Measurements from ENCODE around the gene HIVEP1.

DNA sequence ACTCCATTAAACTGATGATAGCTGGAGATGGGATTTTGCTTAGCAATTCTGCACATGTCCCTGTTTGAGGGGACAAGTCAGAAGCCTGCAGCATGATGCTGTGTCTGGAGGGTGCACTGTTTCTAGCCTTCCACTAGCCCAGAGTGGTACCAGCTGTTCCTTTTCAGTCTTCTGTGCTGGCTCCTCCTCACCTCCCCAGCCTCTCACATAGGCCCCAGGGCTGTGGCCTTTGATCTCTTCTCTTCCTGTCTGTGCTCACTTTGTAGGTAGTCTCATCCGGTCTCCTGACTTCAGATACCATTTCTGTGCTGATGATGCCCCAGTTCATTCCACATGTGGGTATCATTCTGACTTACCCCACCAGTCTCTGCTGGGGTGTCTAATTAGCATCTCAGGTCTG is 126.3 kb downstream of the HIVEP1 start:
- no peak for TF ChIP-seq EZH2phosphoT487 (IDR thresholded peaks at IDR 0.05; ENCODE audit: low read depth)
- no peak for TF ChIP-seq CTCF (IDR thresholded peaks at IDR 0.05; ENCODE audit: low read depth, low read length)
